CD4-positive, alpha-beta T cell (primary cell): Measurements from ENCODE around the gene SCFD1. TPM values are rescaled to one million over a fixed set of nuclear protein-coding genes. Genes with fewer than 3 reads are reported as not detected.

Experiments
- ATAC-seq: fragments of 200-7000 bp; cut with Tn5 transposase; one replicate; pipeline ENCODE4 v1.10.0; 2022; ENCODE audit warnings: mild to moderate bottlenecking; ENCODE audit not compliant: poor library complexity
- CTCF ChIA-PET: fragments of 350-600 bp; sonication (Branson Sonifier 250); formaldehyde crosslinking; loops from one replicate; lab custom pipeline; 2021; ENCODE audit warnings: antibody characterized with exemption, inconsistent platforms; lab: Charles Lee
- POLR2A ChIA-PET: fragments of 350-600 bp; sonication (Branson Sonifier 250); formaldehyde crosslinking; loops from one replicate; lab custom pipeline; 2021; ENCODE audit warnings: antibody characterized with exemption, inconsistent platforms; lab: Charles Lee
- DNase-seq, 14 experiments: peaks; one replicate each; pipeline ENCODE4 v3.0.0-alpha.2; 2013 to 2020; ENCODE audit warnings: mixed read lengths in 2 of 14
- H3K27ac ChIP-seq, 2 donors: one replicate each; pipeline versions ENCODE4 v1.5.1 to v1.7.0; 2013; ENCODE audit warnings: low read length in 2 of 2, low read depth in 1 of 2, mild to moderate bottlenecking in 1 of 2
- H3K27me3 ChIP-seq, 2 experiments: 1 replicate in 1 of 2; 2 replicates in 1 of 2; pipeline versions ENCODE4 v1.6.1 to v1.7.0; 2013; ENCODE audit warnings: low read length in 2 of 2, control low read depth in 1 of 2, mild to moderate bottlenecking in 1 of 2, moderate library complexity in 1 of 2; ENCODE audit not compliant: insufficient read depth in 2 of 2, control insufficient read depth in 1 of 2
- H3K36me3 ChIP-seq: one replicate; pipeline ENCODE4 v1.6.1; 2013; ENCODE audit warnings: low read length, control low read depth; ENCODE audit not compliant: insufficient read depth
- H3K4me1 ChIP-seq: one replicate; pipeline ENCODE4 v1.6.1; 2013; ENCODE audit warnings: low read length, control low read depth; ENCODE audit not compliant: insufficient read depth
- H3K4me3 ChIP-seq: one replicate; pipeline ENCODE4 v1.5.1; 2013; ENCODE audit warnings: mild to moderate bottlenecking, low read length, moderate library complexity
- H3K9me3 ChIP-seq, 2 experiments: 1 replicate in 1 of 2; 2 replicates in 1 of 2; pipeline versions ENCODE4 v1.6.1 to v1.7.0; 2013; ENCODE audit warnings: low read length in 2 of 2, mild to moderate bottlenecking in 2 of 2, control low read depth in 1 of 2, moderate library complexity in 1 of 2; ENCODE audit not compliant: control insufficient read depth in 1 of 2, insufficient read depth in 1 of 2
- H3K27ac Mint-ChIP-seq: one replicate; pipeline ENCODE4 v1.8.0; 2020; ENCODE audit warnings: mixed read lengths
- H3K27me3 Mint-ChIP-seq: one replicate; pipeline ENCODE4 v1.8.0; 2021; ENCODE audit warnings: mixed read lengths
- H3K36me3 Mint-ChIP-seq: one replicate; pipeline ENCODE4 v1.8.0; 2021; ENCODE audit warnings: low read depth, mixed read lengths
- H3K4me1 Mint-ChIP-seq: one replicate; pipeline ENCODE4 v1.8.0; 2021; ENCODE audit warnings: low read depth, mixed read lengths
- H3K4me3 Mint-ChIP-seq: one replicate; pipeline ENCODE4 v1.8.0; 2020; ENCODE audit warnings: mild to moderate bottlenecking, mixed read lengths
- H3K9me3 Mint-ChIP-seq: one replicate; pipeline ENCODE4 v1.8.0; 2020; ENCODE audit warnings: mixed read lengths
- intact Hi-C, 2 experiments: fragments of 100-400 bp; cut with DNase I in 1 of 2; cut with micrococcal nuclease in 1 of 2; formaldehyde crosslinking; loops; one replicate each; pipeline versions ENCODE4 v1.15.1 to v1.9.0; 2023 to 2025; cut with DNase I, micrococcal nuclease
- total RNA-seq, 174 experiments: library from RNA in 2 of 174; stranded (reverse) in 2 of 174; gene quantifications; one replicate each; pipeline ENCODE4 v1.2.3 and lab custom pipeline; 2021 to 2026
- TF ChIP-seq, protein P1 (sequence below): fragments of 200-600 bp; IDR thresholded peaks from one replicate; pipeline ENCODE4 v1.8.0; 2022; ENCODE audit warnings: antibody characterized with exemption, mild to moderate bottlenecking

Gene SCFD1
- total RNA-seq, 2 experiments from 2014 or later: 59.0 to 63.6 TPM

- peaks cover 13% of the 10 kb centered on the region for H3K9me3 Mint-ChIP-seq
- intact Hi-C loops: no loop called here
Measured at GRCh38 chr14:30581283-30581625, 40.9 kb upstream of the SCFD1 start.

DNA sequence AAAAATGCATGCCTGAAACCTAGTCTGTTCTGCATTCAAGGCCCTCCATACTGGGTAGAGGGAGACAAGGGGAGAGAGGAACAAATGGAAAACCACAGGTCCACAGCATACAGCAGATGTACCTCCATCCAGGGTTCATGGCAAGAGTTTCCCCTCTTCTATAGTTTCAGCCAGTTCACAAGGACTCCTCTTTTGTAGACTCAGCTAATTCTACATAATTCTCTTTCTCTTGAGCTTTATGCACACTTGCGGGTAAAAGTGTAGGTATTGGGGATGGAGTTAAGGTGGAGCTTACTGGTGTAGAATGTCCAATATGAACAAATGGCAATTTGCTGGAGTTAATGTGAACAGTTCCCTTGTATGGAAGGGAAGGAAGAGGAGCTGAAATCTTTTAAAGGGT is 39.7 kb upstream of the SCFD1 start:
- POLR2A ChIA-PET: interaction anchor here (1.0 kb wide), 1 partner anchor 39 kb away, joined by 3 read pairs; no protein-coding TSS in a partner anchor
- no peak for ATAC-seq
- Mint-ChIP-seq H3K4me1 (peaks cover 45% of the 10 kb centered on the region), H3K36me3 (peaks cover 59% of the 10 kb centered on the region), H3K4me3 (no peak overlapping the region), H3K27ac (no peak overlapping the region), H3K27me3 (no peaks in the 10 kb centered on the region), H3K9me3 (peaks cover 13% of the 10 kb centered on the region)
- peaks cover 20% of the 10 kb centered on the region for H3K36me3 ChIP-seq
- no peaks in the 10 kb centered on the region for H3K27me3 ChIP-seq
- TF ChIP-seq, protein P1, sequence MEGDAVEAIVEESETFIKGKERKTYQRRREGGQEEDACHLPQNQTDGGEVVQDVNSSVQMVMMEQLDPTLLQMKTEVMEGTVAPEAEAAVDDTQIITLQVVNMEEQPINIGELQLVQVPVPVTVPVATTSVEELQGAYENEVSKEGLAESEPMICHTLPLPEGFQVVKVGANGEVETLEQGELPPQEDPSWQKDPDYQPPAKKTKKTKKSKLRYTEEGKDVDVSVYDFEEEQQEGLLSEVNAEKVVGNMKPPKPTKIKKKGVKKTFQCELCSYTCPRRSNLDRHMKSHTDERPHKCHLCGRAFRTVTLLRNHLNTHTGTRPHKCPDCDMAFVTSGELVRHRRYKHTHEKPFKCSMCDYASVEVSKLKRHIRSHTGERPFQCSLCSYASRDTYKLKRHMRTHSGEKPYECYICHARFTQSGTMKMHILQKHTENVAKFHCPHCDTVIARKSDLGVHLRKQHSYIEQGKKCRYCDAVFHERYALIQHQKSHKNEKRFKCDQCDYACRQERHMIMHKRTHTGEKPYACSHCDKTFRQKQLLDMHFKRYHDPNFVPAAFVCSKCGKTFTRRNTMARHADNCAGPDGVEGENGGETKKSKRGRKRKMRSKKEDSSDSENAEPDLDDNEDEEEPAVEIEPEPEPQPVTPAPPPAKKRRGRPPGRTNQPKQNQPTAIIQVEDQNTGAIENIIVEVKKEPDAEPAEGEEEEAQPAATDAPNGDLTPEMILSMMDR: no peak
- H3K4me3 ChIP-seq: no peak overlapping the region
- H3K4me1 ChIP-seq: no peaks in the 10 kb centered on the region
- H3K27ac ChIP-seq: no peak overlapping the region
- DNase-seq: no peak
- CTCF ChIA-PET: no interaction called here
- intact Hi-C loops: no loop called here
- peaks cover 0 to 4% of the 10 kb centered on the region in 2 experiments for H3K9me3 ChIP-seq

More at GRCh38 chr14:30581283-30581625, 40.9 kb upstream of the SCFD1 start:
- H3K27ac Mint-ChIP-seq: no peak overlapping the region
- no peak overlapping the region for H3K4me3 Mint-ChIP-seq
- no peaks in the 10 kb centered on the region for H3K27me3 Mint-ChIP-seq
- CTCF ChIA-PET: no interaction called here
- peaks cover 11% of the 10 kb centered on the region for H3K36me3 ChIP-seq
- DNase-seq: no peak
- peaks cover 51% of the 10 kb centered on the region for H3K36me3 Mint-ChIP-seq
- no peak overlapping the region for H3K27ac ChIP-seq
- POLR2A ChIA-PET: no interaction called here
- H3K4me1 ChIP-seq: no peaks in the 10 kb centered on the region
- peaks cover 51% of the 10 kb centered on the region for H3K4me1 Mint-ChIP-seq
- no peaks in the 10 kb centered on the region for H3K27me3 ChIP-seq
- ATAC-seq: no peak
- TF ChIP-seq, protein P1: no peak
- no peak overlapping the region for H3K4me3 ChIP-seq
- peaks cover 0 to 4% of the 10 kb centered on the region in 2 experiments for H3K9me3 ChIP-seq

- CTCF ChIA-PET: interaction anchor here (1.1 kb wide), 1 partner anchor 10 kb away, joined by 3 read pairs; no protein-coding TSS in a partner anchor
- peaks cover 13% of the 10 kb centered on the region for H3K9me3 Mint-ChIP-seq
- H3K36me3 Mint-ChIP-seq: peaks cover 77% of the 10 kb centered on the region
Measured at GRCh38 chr14:30584058-30584630, 38.0 kb upstream of the SCFD1 start.

More at GRCh38 chr14:30584058-30584630, 38.0 kb upstream of the SCFD1 start:
- intact Hi-C loops: no loop called here
- H3K27me3 Mint-ChIP-seq: no peaks in the 10 kb centered on the region
- no peak for DNase-seq
- POLR2A ChIA-PET: no interaction called here
- no peak overlapping the region for H3K27ac Mint-ChIP-seq
- Histone ChIP-seq H3K36me3 (peaks cover 33% of the 10 kb centered on the region), H3K4me3 (no peak overlapping the region), H3K9me3 (peaks cover 0 to 4% of the 10 kb centered on the region in 2 experiments), H3K27ac (no peak overlapping the region), H3K27me3 (no peaks in the 10 kb centered on the region), H3K4me1 (no peaks in the 10 kb centered on the region)
- ATAC-seq: no peak
- no peak overlapping the region for H3K4me3 Mint-ChIP-seq
- TF ChIP-seq, protein P1: no peak
- peaks cover 37% of the 10 kb centered on the region for H3K4me1 Mint-ChIP-seq
